HepG2 (cell line): ENCODE data around the gene CFAP43. TPM values are rescaled to one million over a fixed set of nuclear protein-coding genes. Genes with fewer than 3 reads are reported as not detected.
A peak's percentile ranks its signal among the peaks of the same experiment; 100 is the strongest.

Experiments used
- BRD4 ChIP-seq: sonication (generic); formaldehyde crosslinking; IDR thresholded peaks from 2 replicates; pipeline ENCODE4 v1.4.0; 2020; ENCODE audit warnings: missing genetic modification reagents
- CHCHD3 ChIP-seq: sonication (generic); formaldehyde crosslinking; IDR thresholded peaks from 2 replicates; pipeline ENCODE4 v1.8.0; 2022; ENCODE audit warnings: mild to moderate bottlenecking, missing genetic modification reagents, moderate library complexity
- CSRNP1 ChIP-seq: sonication (generic); formaldehyde crosslinking; IDR thresholded peaks from 2 replicates; pipeline ENCODE4 v1.8.1; 2023; ENCODE audit warnings: mild to moderate bottlenecking, missing genetic modification reagents
- FOXM1 ChIP-seq: sonication (generic); formaldehyde crosslinking; IDR thresholded peaks from 2 replicates; pipeline ENCODE4 v1.5.0; 2020; ENCODE audit warnings: missing genetic modification reagents
- GTF2F1 ChIP-seq: fragments of 150-350 bp; IDR thresholded peaks from 2 replicates; pipeline ENCODE4 v1.6.1; 2014; ENCODE audit warnings: low read length
- HMG20A ChIP-seq: IDR thresholded peaks from 2 replicates; pipeline ENCODE4 v1.6.1; 2016; ENCODE audit warnings: borderline replicate concordance
- HMG20B ChIP-seq: conservative IDR thresholded peaks from 2 replicates; pipeline ENCODE4 v1.6.1; 2016; ENCODE audit warnings: missing genetic modification reagents, missing compliant biosample characterization
- KAT7 ChIP-seq: IDR thresholded peaks from 2 replicates; pipeline ENCODE4 v1.6.1; 2018; ENCODE audit warnings: borderline replicate concordance, missing compliant biosample characterization
- MAFF ChIP-seq: IDR thresholded peaks from 2 replicates; pipeline ENCODE4 v1.6.1; 2011; ENCODE audit warnings: low read depth, low read length, improper control_type of control experiment
- POGK ChIP-seq: sonication (generic); formaldehyde crosslinking; conservative IDR thresholded peaks from 2 replicates; pipeline ENCODE4 v1.8.0; 2022; ENCODE audit warnings: mild to moderate bottlenecking, moderate library complexity, missing genetic modification reagents
- SIN3B ChIP-seq: fragments of 150-350 bp; IDR thresholded peaks from 2 replicates; pipeline ENCODE4 v1.6.1; 2014; ENCODE audit warnings: low read length
- SNRNP70 ChIP-seq: fragments of 200-400 bp; formaldehyde crosslinking; IDR thresholded peaks from 2 replicates; pipeline ENCODE4 v1.6.1; 2017; ENCODE audit warnings: mild to moderate bottlenecking, low read depth, low read length, moderate library complexity
- SP5 ChIP-seq: IDR thresholded peaks from 2 replicates; pipeline ENCODE4 v1.6.1; 2016; ENCODE audit warnings: low read depth, borderline replicate concordance
- ZBTB10 ChIP-seq: sonication (generic); formaldehyde crosslinking; IDR thresholded peaks from 2 replicates; pipeline ENCODE4 v1.4.0; 2020; ENCODE audit warnings: missing genetic modification reagents, borderline replicate concordance
- ZNF335 ChIP-seq: sonication (generic); formaldehyde crosslinking; IDR thresholded peaks from 2 replicates; pipeline ENCODE4 v1.4.0; 2020; ENCODE audit warnings: missing genetic modification reagents
- ZNF362 ChIP-seq: sonication (generic); formaldehyde crosslinking; IDR thresholded peaks from 2 replicates; pipeline ENCODE4 v1.4.0; 2020; ENCODE audit warnings: missing genetic modification reagents, mild to moderate bottlenecking, borderline replicate concordance
- ZNF709 ChIP-seq: sonication (generic); formaldehyde crosslinking; IDR thresholded peaks from 2 replicates; pipeline ENCODE4 v1.5.0; 2020; ENCODE audit warnings: mild to moderate bottlenecking, missing genetic modification reagents
- ZNF746 ChIP-seq: sonication (generic); formaldehyde crosslinking; IDR thresholded peaks from 2 replicates; pipeline ENCODE4 v1.8.0; 2022; ENCODE audit warnings: mild to moderate bottlenecking, missing genetic modification reagents
- ZNF83 ChIP-seq: sonication (generic); formaldehyde crosslinking; IDR thresholded peaks from 2 replicates; pipeline ENCODE4 v1.4.0; 2020; ENCODE audit warnings: missing genetic modification reagents, mild to moderate bottlenecking, borderline replicate concordance
- polyA plus RNA-seq, 8 experiments: library from polyadenylated mRNA; depleted of rRNA in 3 of 8; stranded (reverse) in 7 of 8; unstranded in 1 of 8; fragments of >200 nt; fragmentation: Illumina TruSeq in 4 of 8; extraction: Trizol in 4 of 8; gene quantifications; 2 replicates each; pipeline versions ENCODE4 v1.2.1 to v1.2.3, GENCODE V29; 2011 to 2016; ENCODE audit warnings: low read depth in 4 of 8, missing spikeins in 1 of 8, mixed read lengths in 1 of 8; ENCODE audit not compliant: insufficient read depth in 1 of 8
- total RNA-seq, 5 experiments: library from RNA; depleted of rRNA; stranded (reverse); fragments of >200 nt; fragmentation: Illumina TruSeq; extraction: Trizol; gene quantifications; 2 replicates each; pipeline ENCODE4 v1.2.3, GENCODE V29; 2016; ENCODE audit warnings: low read depth in 1 of 5
- TF ChIP-seq, protein P1 (sequence below): sonication (generic); formaldehyde crosslinking; IDR thresholded peaks from 2 replicates; pipeline ENCODE4 v1.8.0; 2023; ENCODE audit warnings: mild to moderate bottlenecking, missing genetic modification reagents
- TF ChIP-seq, protein P2 (sequence below): sonication (generic); formaldehyde crosslinking; IDR thresholded peaks from 2 replicates; pipeline ENCODE4 v1.5.0; 2020; ENCODE audit warnings: mild to moderate bottlenecking, missing genetic modification reagents

CFAP43 gene
- total and polyA plus RNA-seq, 2 of the 13 experiments (the other 11 are each of a cell fraction or from before 2014, with no cell fraction given) = 0.24 to 0.38 TPM

- TF ChIP-seq, protein P1, sequence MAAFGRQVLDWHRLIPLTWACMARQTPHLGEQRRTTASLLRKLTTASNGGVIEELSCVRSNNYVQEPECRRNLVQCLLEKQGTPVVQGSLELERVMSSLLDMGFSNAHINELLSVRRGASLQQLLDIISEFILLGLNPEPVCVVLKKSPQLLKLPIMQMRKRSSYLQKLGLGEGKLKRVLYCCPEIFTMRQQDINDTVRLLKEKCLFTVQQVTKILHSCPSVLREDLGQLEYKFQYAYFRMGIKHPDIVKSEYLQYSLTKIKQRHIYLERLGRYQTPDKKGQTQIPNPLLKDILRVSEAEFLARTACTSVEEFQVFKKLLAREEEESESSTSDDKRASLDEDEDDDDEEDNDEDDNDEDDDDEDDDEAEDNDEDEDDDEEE (CRISPR knock-in tag) = no peak
- TF ChIP-seq KAT7 (CRISPR knock-in tag) (peak; percentile 30; the same call in 1 of the 2 replicates), ZNF83 (CRISPR knock-in tag) (no peak), BRD4 (no peak; the same call in 1 of the 2 replicates), POGK (CRISPR knock-in tag) (no peak), HMG20A (CRISPR knock-in tag) (peak; percentile 75; the same call in 1 of the 2 replicates), GTF2F1 (no peak), ZNF746 (CRISPR knock-in tag) (peak; percentile 81; the same call in 1 of the 2 replicates), CSRNP1 (CRISPR knock-in tag) (no peak), MAFF (no peak), CHCHD3 (CRISPR knock-in tag) (no peak), SNRNP70 (no peak), SP5 (peak; percentile 91), ZNF709 (CRISPR knock-in tag) (no peak), ZNF362 (no peak), HMG20B (CRISPR knock-in tag) (peak; percentile 67; the same call in 1 of the 2 replicates), ZNF335 (CRISPR knock-in tag) (no peak), ZBTB10 (CRISPR knock-in tag) (peak; percentile 71; the same call in 1 of the 2 replicates), SIN3B (no peak), FOXM1 (CRISPR knock-in tag) (no peak)
- TF ChIP-seq, protein P2, sequence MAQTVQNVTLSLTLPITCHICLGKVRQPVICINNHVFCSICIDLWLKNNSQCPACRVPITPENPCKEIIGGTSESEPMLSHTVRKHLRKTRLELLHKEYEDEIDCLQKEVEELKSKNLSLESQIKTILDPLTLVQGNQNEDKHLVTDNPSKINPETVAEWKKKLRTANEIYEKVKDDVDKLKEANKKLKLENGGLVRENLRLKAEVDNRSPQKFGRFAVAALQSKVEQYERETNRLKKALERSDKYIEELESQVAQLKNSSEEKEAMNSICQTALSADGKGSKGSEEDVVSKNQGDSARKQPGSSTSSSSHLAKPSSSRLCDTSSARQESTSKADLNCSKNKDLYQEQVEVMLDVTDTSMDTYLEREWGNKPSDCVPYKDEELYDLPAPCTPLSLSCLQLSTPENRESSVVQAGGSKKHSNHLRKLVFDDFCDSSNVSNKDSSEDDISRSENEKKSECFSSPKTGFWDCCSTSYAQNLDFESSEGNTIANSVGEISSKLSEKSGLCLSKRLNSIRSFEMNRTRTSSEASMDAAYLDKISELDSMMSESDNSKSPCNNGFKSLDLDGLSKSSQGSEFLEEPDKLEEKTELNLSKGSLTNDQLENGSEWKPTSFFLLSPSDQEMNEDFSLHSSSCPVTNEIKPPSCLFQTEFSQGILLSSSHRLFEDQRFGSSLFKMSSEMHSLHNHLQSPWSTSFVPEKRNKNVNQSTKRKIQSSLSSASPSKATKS = no peak
Observed at GRCh38 chr10:104253106-104253505, 20.9 kb upstream of the CFAP43 start (continued).
